GM19452 (cell line): Measurements from ENCODE around the gene STK11.
"Not testable (repeated sequence)": the region's sequence is repeated elsewhere in the genome, so short reads cannot be mapped to it uniquely, and the experiment has no call there.

Experiments
- ATAC-seq: cut with Tn5 transposase; IDR thresholded peaks from one replicate; pipeline ENCODE4 v1.9.1; 2021; ENCODE audit not compliant: unreplicated experiment

Gene STK11

DNA sequence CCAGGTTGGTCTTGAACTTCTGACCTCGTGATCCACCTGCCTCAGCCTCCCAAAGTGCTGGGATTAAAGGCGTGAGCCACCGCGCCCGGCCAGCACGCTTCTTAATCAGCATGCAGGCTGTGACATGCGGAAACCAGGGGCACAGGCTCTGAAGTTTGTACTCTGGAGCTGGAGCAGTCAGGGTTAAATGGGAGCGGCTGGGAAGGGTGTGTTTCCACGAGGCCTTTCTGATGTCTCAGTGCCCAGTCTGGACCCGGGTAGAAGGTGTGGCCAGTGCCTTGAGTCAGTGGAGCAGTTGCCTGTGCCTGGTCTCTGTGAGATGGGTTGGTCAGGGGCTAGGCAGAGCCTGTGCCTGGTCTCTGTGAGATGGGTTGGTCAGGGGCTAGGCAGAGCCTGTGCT, 3.3 kb downstream of the STK11 start:
- ATAC-seq, result not testable (repeated sequence)

- no peak for ATAC-seq
Observed at GRCh38 chr19:1210227-1210538, 4.6 kb downstream of the STK11 start.

DNA sequence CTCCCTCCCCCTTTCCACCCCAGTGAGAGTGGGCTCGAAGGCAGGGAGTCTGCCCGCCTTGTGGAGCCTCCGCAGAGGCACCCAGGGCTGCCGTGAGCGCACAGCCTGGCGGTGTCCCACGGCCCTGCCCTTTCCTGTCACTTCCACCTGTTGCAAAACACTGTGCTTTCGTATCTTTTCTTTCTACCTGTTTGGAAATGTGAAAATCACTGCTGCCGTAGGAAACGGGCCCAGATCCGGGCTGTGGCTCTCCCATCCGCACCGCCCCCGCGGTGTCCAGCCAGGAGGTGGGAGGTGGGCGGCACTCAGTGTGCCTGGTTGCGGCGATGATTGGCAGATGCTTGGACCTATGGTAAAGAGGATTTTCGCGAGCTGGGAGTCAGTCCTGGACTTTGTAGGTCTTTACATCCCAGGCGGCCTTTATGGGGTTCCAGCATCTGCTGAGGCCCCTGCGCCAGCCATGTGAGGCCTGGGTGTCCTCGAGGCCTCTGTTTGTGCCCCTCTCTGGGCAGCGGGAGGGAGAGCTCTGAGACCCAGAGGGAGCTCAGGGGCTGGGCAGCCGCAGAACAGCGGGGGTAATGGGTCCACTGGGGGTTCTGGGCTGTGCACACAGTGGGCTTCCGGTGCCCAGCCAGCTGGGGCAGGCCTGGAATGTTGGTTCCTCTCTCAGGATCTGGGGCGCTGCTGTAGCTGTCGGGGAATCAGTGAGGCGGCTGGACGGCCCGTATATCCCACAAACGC, 6.1 kb downstream of the STK11 start:
- no peak for ATAC-seq

GRCh38 chr19:1213391-1214286, 8.1 kb downstream of the STK11 start:
- no peak for ATAC-seq

DNA sequence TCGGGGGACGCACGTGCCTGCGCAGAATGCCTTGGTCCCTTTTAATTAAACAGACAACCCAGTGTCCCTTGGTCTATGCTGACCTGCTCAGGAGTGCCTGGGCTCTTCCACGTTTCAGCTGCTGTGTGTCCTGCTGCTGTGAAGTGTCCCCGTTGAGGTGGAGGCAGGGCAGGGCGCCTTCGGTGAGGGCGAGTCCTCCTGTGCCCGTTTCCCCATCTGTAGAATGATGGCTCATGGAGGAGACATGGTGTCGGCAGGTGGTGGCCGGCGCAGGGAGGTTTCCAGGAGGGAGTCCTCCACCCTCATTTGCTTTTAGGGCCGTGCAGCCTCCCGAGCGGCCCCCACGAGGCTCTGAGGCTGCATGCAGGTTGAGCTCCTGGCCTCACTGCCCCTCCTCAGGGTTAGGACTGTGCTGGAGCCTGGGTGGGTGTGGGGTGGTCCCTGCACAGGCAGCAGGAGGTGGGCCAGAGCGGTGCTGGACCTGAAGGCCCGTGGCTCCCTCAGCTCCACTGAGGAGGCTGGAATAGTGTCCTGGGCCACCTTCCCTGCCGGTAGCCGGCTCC, 8.8 kb downstream of the STK11 start:
- ATAC-seq, result no peak

DNA sequence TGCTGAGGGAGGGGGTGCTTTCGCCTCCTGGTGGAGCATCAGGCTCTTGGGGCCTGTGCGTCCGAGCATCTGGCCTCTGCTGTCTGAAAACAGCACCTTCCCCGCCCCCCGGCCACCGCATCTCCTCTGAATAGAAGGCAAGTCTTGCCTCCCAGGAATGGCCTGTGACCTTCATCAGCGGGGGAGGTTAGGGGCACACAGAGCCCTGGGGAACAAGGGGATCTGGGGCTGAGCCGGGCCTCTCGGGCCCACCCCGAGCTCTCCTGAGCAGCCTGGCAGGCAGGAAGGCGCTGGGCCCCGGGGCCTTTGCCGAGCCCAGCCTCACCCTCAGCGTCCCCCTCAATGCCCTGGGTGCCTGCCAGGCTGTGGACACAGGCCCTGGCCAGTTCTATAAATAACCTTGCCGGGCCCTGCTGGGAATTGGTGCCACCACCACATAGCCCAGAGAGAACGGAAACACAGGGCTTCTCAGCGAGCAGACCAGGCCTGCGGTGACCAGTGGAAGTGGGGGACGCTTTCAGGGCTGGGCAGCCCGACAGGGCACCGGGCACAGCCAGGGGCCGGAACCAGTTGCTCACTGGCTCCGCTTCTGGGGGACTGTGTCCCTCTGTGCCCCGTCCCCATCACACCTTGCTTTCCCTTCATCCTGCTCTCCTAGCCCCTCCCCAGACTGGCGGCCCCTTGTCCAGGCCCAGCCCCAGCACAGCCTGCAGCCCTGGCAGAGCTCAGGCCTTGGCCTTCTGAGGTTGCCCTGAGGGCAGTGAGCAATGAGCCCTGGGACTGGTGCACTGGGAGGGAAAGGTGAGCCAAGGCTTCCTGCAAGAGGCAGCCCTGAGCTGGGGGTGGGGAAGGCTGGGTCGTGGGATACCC, 9.5 kb downstream of the STK11 start:
- no peak for ATAC-seq

- ATAC-seq, result no peak
Observed at GRCh38 chr19:1216756-1217155, 11.2 kb downstream of the STK11 start.

DNA sequence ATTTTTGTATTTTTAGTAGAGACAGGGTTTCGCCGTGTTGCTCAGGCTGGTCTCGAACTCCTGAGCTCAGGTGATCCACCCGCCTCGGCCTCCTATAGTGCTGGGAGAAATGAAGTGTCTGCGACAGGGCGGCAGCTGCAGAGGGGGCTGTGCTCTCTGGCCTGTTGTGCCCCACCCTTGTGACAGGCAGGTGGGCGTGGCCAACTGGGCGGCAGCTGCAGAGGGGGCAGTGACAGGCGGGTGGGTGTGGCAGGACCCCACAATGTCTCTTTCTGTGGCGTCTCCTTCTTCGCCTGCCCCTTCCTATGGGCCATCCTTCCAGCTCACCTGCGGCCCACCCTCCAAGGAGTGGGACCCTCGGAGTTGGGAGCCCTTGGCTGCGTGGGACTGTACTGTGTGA, 11.8 kb downstream of the STK11 start:
- ATAC-seq, result no peak

DNA sequence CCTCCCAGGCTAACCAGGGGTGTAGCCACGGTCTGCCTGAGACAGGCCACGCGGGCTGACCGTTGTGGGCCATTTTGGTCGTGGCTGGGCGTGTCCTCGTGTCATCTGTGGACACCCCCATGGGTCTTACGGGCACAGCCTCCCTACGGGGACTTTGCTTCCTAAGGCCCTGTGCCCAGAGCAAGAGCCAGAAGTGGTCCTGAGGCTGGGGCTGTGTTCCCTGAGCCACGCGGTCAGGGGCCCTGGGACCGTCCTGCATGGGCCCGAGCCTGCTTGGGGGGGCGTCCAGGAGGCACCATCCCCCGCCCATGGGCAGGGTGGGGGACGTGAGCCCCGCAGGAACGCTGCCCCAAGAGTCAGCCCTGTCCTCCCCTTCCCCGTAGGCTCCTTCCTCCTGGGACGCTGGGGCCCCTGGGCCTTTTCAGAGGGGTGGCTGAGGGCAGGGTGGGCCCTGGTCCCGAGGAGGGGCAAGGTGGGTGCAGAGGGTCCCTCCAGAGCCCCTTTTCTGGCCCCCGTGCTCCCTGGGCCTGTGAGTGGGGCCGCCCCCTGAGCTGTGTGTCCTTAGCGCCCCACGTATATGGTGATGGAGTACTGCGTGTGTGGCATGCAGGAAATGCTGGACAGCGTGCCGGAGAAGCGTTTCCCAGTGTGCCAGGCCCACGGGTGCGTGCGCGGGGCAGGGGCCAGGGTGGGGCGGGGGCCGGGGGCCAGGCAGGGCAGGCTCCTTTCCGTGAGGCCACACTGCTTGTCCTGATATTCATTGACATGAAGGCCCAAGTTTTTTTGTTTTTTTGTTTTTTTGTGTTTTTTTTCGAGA, 13.4 kb downstream of the STK11 start:
- ATAC-seq, result no peak

GRCh38 chr19:1219786-1220476, 14.4 kb downstream of the STK11 start:
- no peak for ATAC-seq

DNA sequence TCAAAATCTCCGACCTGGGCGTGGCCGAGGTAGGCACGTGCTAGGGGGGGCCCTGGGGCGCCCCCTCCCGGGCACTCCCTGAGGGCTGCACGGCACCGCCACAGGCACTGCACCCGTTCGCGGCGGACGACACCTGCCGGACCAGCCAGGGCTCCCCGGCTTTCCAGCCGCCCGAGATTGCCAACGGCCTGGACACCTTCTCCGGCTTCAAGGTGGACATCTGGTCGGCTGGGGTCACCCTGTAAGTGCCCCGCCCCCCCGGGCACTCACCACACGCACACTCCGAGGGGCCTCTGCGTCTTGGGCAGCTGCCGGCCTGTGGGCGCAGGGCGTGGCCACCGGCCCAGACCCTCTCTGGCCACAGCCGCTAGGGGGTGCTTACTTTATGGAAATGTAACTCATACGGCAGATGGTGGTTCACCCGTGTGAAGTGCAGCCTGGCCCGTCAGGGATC, 14.9 kb downstream of the STK11 start:
- ATAC-seq, result no peak

- no peak for ATAC-seq
Observed at GRCh38 chr19:1220976-1221903, 15.7 kb downstream of the STK11 start.

DNA sequence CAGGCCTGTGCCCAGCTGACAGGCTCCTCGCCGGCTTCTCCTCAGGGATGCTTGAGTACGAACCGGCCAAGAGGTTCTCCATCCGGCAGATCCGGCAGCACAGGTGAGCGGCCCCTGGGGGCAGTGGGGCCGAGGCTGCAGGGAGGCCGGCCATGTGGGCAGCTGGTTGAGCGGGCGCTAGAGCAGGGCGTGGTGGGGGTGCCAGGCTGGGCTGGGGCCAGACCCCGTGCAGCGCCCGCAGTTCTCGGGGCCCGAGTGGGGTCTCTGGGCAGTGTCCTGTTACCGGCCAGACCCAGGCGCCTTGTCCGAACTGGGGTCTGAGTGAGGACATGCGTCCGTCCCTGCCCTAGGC, 16.3 kb downstream of the STK11 start:
- ATAC-seq, result no peak

DNA sequence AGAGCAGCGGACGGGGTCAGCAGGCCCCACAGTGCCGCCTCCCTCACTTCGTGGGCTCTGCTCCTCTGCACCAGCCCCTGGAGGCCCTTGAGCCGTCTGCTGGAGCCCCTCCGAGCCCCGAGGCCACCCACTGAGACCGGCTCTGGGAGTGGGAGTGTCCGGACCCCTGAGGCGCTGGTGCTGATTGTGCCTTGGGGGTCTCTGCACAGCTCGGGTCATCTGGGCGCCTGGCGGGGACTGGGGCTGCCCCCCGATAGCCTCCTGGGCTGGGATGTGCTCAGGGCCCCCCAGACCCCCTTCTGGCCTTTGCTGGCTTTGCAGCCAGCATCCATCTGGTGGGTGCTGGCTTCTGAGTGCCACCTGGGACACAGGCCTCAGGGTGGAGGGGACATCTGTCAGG, 16.8 kb downstream of the STK11 start:
- no peak for ATAC-seq

DNA sequence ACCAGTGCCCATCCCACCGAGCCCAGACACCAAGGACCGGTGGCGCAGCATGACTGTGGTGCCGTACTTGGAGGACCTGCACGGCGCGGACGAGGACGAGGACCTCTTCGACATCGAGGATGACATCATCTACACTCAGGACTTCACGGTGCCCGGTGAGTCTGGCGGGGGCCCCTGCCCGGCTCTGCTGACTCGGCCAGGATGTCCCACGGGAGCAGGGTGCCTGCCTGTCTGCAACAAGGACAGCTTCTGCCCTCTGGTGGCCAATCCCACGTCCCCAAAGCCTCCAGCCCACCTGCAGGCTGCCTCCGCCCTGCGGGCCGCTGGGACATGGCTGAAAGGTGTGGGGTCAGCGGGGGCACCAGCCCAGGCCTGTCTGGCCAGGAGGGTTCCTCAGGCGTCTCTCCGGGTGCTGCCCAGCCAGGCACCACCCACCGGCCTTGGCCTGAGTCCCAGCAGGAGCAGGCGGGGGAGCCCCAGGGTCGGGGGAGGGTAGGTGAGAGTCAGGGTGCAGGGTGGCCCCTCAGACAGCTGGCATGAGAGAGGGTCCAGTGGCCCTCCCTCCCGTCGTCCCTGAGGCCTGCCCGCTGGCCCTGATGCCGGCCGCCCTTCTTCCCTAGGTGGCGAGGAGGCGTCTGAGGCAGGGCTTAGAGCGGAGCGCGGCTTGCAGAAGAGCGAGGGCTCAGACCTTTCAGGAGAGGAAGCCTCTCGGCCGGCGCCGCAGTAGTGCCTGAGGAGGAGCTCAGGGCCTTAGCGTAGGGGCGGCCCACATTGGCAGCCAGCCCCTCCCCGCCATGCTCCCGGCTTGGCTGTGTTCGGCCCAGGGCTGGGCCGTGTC, 17.7 kb downstream of the STK11 start:
- ATAC-seq, result no peak

GRCh38 chr19:1224047-1224825, 18.7 kb downstream of the STK11 start:
- ATAC-seq, result no peak

- ATAC-seq, result no peak
Observed at GRCh38 chr19:1224847-1225246, 19.3 kb downstream of the STK11 start.
